HepG2 (cell line): ENCODE measurements around the gene HYI. TPM values are rescaled to one million over a fixed set of nuclear protein-coding genes. Genes with fewer than 3 reads are reported as not detected.

Source experiments
- ATAC-seq: fragments of 200-7000 bp; cut with Tn5 transposase; 3 replicates; pipeline ENCODE4 v1.9.1; 2020; ENCODE audit warnings: mild to moderate bottlenecking, moderate library complexity
- BruUV-seq: library from RNA; stranded (reverse); fragments of 400-500 nt; replicated peaks from 2 replicates; lab custom pipeline; 2021; lab: Mats Ljungman, UMichigan
- CTCF ChIA-PET: fragments of 300-600 bp; formaldehyde crosslinking; extraction: SDS; loops from one replicate; lab custom pipeline; 2021; ENCODE audit warnings: low total read pairs, inconsistent platforms, low intra/inter-chr PET ratio; lab: Yijun Ruan, JAX
- POLR2A ChIA-PET: fragments of 350-600 bp; sonication (Branson Sonifier 250); formaldehyde crosslinking; loops from one replicate; lab custom pipeline; 2020; ENCODE audit warnings: antibody characterized with exemption, inconsistent platforms; lab: Yijun Ruan, JAX
- DNase-seq: peaks from one replicate; pipeline ENCODE4 v3.0.0-alpha.2; 2015; ENCODE audit warnings: low spot score
- FAIRE-seq: peaks from 3 replicates; lab custom pipeline; 2011; peaks lifted over from hg19 to GRCh38; lab: Jason Lieb, UNC
- H2AFZ ChIP-seq: one replicate; pipeline ENCODE4 v1.6.1; 2011; ENCODE audit warnings: low read length, inconsistent platforms
- H3K27ac ChIP-seq: fragments of 300-600 bp; 3 replicates; pipeline ENCODE4 v1.8.0; 2011; ENCODE audit warnings: mixed run types, mild to moderate bottlenecking, mixed read lengths, low read length, inconsistent platforms; ENCODE audit not compliant: insufficient read depth; ENCODE audit errors: extremely low read length
- H3K27me3 ChIP-seq, 2 experiments: fragments of 200-600 bp in 1 of 2; 2 replicates in 1 of 2; 3 replicates in 1 of 2; pipeline versions ENCODE4 v1.6.0 to v1.8.0; 2011; ENCODE audit warnings: low read length in 2 of 2, mild to moderate bottlenecking in 2 of 2, moderate library complexity in 2 of 2, inconsistent platforms in 1 of 2; ENCODE audit not compliant: insufficient read depth in 2 of 2, control insufficient read depth in 1 of 2
- H3K36me3 ChIP-seq, 2 experiments: fragments of 200-600 bp in 1 of 2; replicated peaks in 1 of 2; 2 replicates in 1 of 2; 3 replicates in 1 of 2; pipeline versions ENCODE4 v1.5.1 to v1.8.0; 2011; ENCODE audit warnings: low read length in 2 of 2, inconsistent platforms in 1 of 2; ENCODE audit not compliant: insufficient read depth in 2 of 2, control insufficient read depth in 1 of 2
- H3K4me1 ChIP-seq: 2 replicates; pipeline ENCODE4 v1.5.1; 2012; ENCODE audit warnings: low read length, inconsistent platforms; ENCODE audit not compliant: insufficient read depth
- H3K4me2 ChIP-seq: 2 replicates; pipeline ENCODE4 v1.6.0; 2011; ENCODE audit warnings: low read depth, low read length, inconsistent platforms
- H3K4me3 ChIP-seq, 3 experiments: fragments of 200-600 bp in 1 of 3; sonication (generic), shearing (Covaris generic) in 1 of 3; replicated peaks in 1 of 3; 2 replicates each; pipeline ENCODE4 v1.5.1; 2011 to 2016; ENCODE audit warnings: low read length in 3 of 3, inconsistent platforms in 2 of 3, low read depth in 2 of 3, mild to moderate bottlenecking in 2 of 3, control low read depth in 1 of 3, mixed read lengths in 1 of 3; ENCODE audit not compliant: insufficient read depth in 1 of 3
- H3K79me2 ChIP-seq: one replicate; pipeline ENCODE4 v1.6.1; 2011; ENCODE audit warnings: low read length, inconsistent platforms; ENCODE audit not compliant: insufficient read depth
- H3K9ac ChIP-seq: 2 replicates; pipeline ENCODE4 v1.6.0; 2011; ENCODE audit warnings: mild to moderate bottlenecking, low read depth, low read length, inconsistent platforms; ENCODE audit not compliant: insufficient read depth
- H3K9me3 ChIP-seq: 2 replicates; pipeline ENCODE4 v1.5.1; 2012; ENCODE audit warnings: mild to moderate bottlenecking, low read length
- H4K20me1 ChIP-seq: 2 replicates; pipeline ENCODE4 v1.6.0; 2011; ENCODE audit warnings: inconsistent platforms, mild to moderate bottlenecking, low read length, moderate library complexity; ENCODE audit not compliant: insufficient read depth
- BCL6 ChIP-seq: IDR thresholded peaks from 2 replicates; pipeline ENCODE4 v1.6.1; 2016; ENCODE audit warnings: missing genetic modification reagents, missing compliant biosample characterization
- ELF1 ChIP-seq: sonication (generic); formaldehyde crosslinking; IDR thresholded peaks from 2 replicates; pipeline ENCODE4 v1.4.0; 2020; ENCODE audit warnings: missing genetic modification reagents
- JUNB ChIP-seq: sonication (generic); formaldehyde crosslinking; IDR thresholded peaks from 2 replicates; pipeline ENCODE4 v1.8.0; 2022; ENCODE audit warnings: missing genetic modification reagents, mild to moderate bottlenecking, borderline replicate concordance
- POGK ChIP-seq: sonication (generic); formaldehyde crosslinking; conservative IDR thresholded peaks from 2 replicates; pipeline ENCODE4 v1.8.0; 2022; ENCODE audit warnings: mild to moderate bottlenecking, moderate library complexity, missing genetic modification reagents
- SMARCE1 ChIP-seq: fragments of 450-650 bp; IDR thresholded peaks from 2 replicates; pipeline ENCODE4 v1.6.1; 2017; ENCODE audit warnings: borderline replicate concordance
- ZFX ChIP-seq: sonication (generic); formaldehyde crosslinking; IDR thresholded peaks from 2 replicates; pipeline ENCODE4 v1.4.0; 2020; ENCODE audit warnings: mild to moderate bottlenecking, low read depth, missing genetic modification reagents, moderate library complexity
- ZNF124 ChIP-seq: sonication (generic); formaldehyde crosslinking; IDR thresholded peaks from 2 replicates; pipeline ENCODE4 v1.4.0; 2020; ENCODE audit warnings: missing genetic modification reagents
- ZNF576 ChIP-seq: sonication (generic); formaldehyde crosslinking; IDR thresholded peaks from 2 replicates; pipeline ENCODE4 v1.4.0; 2020; ENCODE audit warnings: mild to moderate bottlenecking, missing genetic modification reagents
- ZNF713 ChIP-seq: sonication (generic); formaldehyde crosslinking; IDR thresholded peaks from 2 replicates; pipeline ENCODE4 v1.4.0; 2020; ENCODE audit warnings: mild to moderate bottlenecking, missing genetic modification reagents
- ZNF878 ChIP-seq: sonication (generic); formaldehyde crosslinking; IDR thresholded peaks from 2 replicates; pipeline ENCODE4 v1.8.1; 2023; ENCODE audit warnings: mild to moderate bottlenecking, missing genetic modification reagents, moderate library complexity
- WGBS: methylation state at CpG from one replicate; pipeline ENCODE4 v1.1.6; 2017; ENCODE audit warnings: low lambda C conversion rate; 5-methylcytosine and 5-hydroxymethylcytosine counted together
- in situ Hi-C: cut with HindIII; loops from 2 replicates; pipeline ENCODE4 v1.10.0; 2017; ENCODE audit warnings: low pct_unique_long_range_greater_than_20kb; ENCODE audit not compliant: extremely low pct_ligation_motif_present
- intact Hi-C: fragments of 100-400 bp; cut with micrococcal nuclease; formaldehyde crosslinking; loops from one replicate; pipeline ENCODE4 v1.10.0; 2022; ENCODE audit not compliant: unreplicated experiment
- polyA plus RNA-seq, 8 experiments: library from polyadenylated mRNA; depleted of rRNA in 3 of 8; stranded (reverse) in 7 of 8; unstranded in 1 of 8; fragments of >200 nt; fragmentation: Illumina TruSeq in 4 of 8; extraction: Trizol in 4 of 8; gene quantifications; 2 replicates each; pipeline versions ENCODE4 v1.2.1 to v1.2.3, GENCODE V29; 2011 to 2016; ENCODE audit warnings: low read depth in 4 of 8, missing spikeins in 1 of 8, mixed read lengths in 1 of 8; ENCODE audit not compliant: insufficient read depth in 1 of 8
- total RNA-seq, 5 experiments: library from RNA; depleted of rRNA; stranded (reverse); fragments of >200 nt; fragmentation: Illumina TruSeq; extraction: Trizol; gene quantifications; 2 replicates each; pipeline ENCODE4 v1.2.3, GENCODE V29; 2016; ENCODE audit warnings: low read depth in 1 of 5
- TF ChIP-seq, protein P1 (sequence below): sonication (generic); formaldehyde crosslinking; IDR thresholded peaks from 2 replicates; pipeline ENCODE4 v1.5.0; 2020; ENCODE audit warnings: mild to moderate bottlenecking, missing genetic modification reagents
- TF ChIP-seq, protein P2 (sequence below): sonication (generic); formaldehyde crosslinking; IDR thresholded peaks from 2 replicates; pipeline ENCODE4 v1.5.0; 2020; ENCODE audit warnings: mild to moderate bottlenecking, missing genetic modification reagents

Gene HYI
- total and polyA plus RNA-seq, 2 of the 13 experiments (the other 11 are each of a cell fraction or from before 2014, with no cell fraction given): not detected

GRCh38 chr1:43454270-43455011 lies 710 bp upstream of the HYI start (continued):
- TF ChIP-seq POGK (CRISPR knock-in tag) (no peak), SMARCE1 (no peak), ZNF713 (CRISPR knock-in tag) (no peak), ZFX (CRISPR knock-in tag) (no peak), ELF1 (CRISPR knock-in tag) (no peak), ZNF124 (CRISPR knock-in tag) (no peak)
- TF ChIP-seq, protein P1, sequence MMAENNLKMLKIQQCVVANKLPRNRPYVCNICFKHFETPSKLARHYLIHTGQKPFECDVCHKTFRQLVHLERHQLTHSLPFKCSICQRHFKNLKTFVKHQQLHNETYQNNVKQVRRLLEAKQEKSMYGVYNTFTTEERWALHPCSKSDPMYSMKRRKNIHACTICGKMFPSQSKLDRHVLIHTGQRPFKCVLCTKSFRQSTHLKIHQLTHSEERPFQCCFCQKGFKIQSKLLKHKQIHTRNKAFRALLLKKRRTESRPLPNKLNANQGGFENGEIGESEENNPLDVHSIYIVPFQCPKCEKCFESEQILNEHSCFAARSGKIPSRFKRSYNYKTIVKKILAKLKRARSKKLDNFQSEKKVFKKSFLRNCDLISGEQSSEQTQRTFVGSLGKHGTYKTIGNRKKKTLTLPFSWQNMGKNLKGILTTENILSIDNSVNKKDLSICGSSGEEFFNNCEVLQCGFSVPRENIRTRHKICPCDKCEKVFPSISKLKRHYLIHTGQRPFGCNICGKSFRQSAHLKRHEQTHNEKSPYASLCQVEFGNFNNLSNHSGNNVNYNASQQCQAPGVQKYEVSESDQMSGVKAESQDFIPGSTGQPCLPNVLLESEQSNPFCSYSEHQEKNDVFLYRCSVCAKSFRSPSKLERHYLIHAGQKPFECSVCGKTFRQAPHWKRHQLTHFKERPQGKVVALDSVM (CRISPR knock-in tag): no peak

GRCh38 chr1:43452789-43453441 lies 816 bp downstream of the HYI start:
- Histone ChIP-seq H4K20me1 (no peaks in the 10 kb centered on the region), H3K79me2 (no peaks in the 10 kb centered on the region), H3K27ac (no peak overlapping the region), H2AFZ (no peak overlapping the region), H3K4me1 (no peaks in the 10 kb centered on the region), H3K9ac (no peak overlapping the region), H3K9me3 (no peaks in the 10 kb centered on the region), H3K27me3 (no peaks in the 10 kb centered on the region), H3K4me2 (no peak overlapping the region), H3K36me3 (peaks cover 5 to 12% of the 10 kb centered on the region in 2 experiments; a peak in 3 of 5 replicates), H3K4me3 (no peak overlapping the region)
- intact Hi-C loops: no loop called here
- ChIA-PET CTCF (no interaction called here), POLR2A (no interaction called here)
- no peak for DNase-seq
- 77% methylated on average over 6 of the region's 10 CpGs for WGBS
- ATAC-seq: no peak
- no TSS peak for BruUV-seq
- in situ Hi-C loops: no loop called here
- FAIRE-seq: no peak
- TF ChIP-seq JUNB: no peak
- no peak for TF ChIP-seq BCL6 (CRISPR knock-in tag)
- TF ChIP-seq ZNF576 (CRISPR knock-in tag): no peak
- no peak for TF ChIP-seq ZNF878 (CRISPR knock-in tag)
- TF ChIP-seq, protein P2, sequence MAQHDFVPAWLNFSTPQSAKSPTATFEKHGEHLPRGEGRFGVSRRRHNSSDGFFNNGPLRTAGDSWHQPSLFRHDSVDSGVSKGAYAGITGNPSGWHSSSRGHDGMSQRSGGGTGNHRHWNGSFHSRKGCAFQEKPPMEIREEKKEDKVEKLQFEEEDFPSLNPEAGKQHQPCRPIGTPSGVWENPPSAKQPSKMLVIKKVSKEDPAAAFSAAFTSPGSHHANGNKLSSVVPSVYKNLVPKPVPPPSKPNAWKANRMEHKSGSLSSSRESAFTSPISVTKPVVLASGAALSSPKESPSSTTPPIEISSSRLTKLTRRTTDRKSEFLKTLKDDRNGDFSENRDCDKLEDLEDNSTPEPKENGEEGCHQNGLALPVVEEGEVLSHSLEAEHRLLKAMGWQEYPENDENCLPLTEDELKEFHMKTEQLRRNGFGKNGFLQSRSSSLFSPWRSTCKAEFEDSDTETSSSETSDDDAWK (CRISPR knock-in tag): no peak
